Uterus (tissue), 2 donors: ENCODE data around the gene GPATCH3.

ENCODE experiments used
- POLR2A ChIP-seq, 2 donors: fragments of 450-650 bp; IDR thresholded peaks; one replicate each; pipeline ENCODE4 v1.6.1; 2016; ENCODE audit warnings: antibody characterized with exemption in 2 of 2, mild to moderate bottlenecking in 1 of 2, moderate library complexity in 1 of 2
- TF ChIP-seq, protein P1 (sequence below), 4 experiments: fragments of 200-600 bp in 2 of 4; fragments of 450-650 bp in 2 of 4; sonication (generic) in 2 of 4; IDR thresholded peaks; one replicate each; pipeline ENCODE4 v1.5.1; 2016 to 2019; ENCODE audit warnings: antibody characterized with exemption in 4 of 4, mild to moderate bottlenecking in 2 of 4, moderate library complexity in 1 of 4

DNA sequence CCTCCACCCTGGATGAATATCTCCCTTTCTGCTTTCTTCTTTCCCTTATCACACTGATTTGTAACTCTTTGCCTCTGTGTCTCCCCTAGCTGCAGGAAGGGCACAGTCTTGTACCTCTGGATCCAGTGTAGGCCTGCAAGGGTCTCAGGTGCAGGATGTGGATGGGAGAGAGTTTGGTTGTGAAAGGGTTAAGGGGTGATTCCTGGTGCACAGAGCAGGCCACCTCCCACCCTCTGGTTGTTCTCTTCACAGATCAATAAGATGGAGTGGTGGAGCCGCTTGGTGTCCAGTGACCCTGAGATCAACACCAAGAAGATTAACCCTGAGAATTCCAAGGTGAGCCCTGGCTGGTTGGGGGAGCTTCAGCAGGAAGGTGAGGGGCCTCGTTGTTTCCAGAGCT is 44.9 kb upstream of the GPATCH3 start:
- no peak for TF ChIP-seq POLR2A (IDR thresholded peaks at IDR 0.05)
- TF ChIP-seq, protein P1, sequence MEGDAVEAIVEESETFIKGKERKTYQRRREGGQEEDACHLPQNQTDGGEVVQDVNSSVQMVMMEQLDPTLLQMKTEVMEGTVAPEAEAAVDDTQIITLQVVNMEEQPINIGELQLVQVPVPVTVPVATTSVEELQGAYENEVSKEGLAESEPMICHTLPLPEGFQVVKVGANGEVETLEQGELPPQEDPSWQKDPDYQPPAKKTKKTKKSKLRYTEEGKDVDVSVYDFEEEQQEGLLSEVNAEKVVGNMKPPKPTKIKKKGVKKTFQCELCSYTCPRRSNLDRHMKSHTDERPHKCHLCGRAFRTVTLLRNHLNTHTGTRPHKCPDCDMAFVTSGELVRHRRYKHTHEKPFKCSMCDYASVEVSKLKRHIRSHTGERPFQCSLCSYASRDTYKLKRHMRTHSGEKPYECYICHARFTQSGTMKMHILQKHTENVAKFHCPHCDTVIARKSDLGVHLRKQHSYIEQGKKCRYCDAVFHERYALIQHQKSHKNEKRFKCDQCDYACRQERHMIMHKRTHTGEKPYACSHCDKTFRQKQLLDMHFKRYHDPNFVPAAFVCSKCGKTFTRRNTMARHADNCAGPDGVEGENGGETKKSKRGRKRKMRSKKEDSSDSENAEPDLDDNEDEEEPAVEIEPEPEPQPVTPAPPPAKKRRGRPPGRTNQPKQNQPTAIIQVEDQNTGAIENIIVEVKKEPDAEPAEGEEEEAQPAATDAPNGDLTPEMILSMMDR (IDR thresholded peaks at IDR 0.05): no peak
